Measurements from ENCODE around the gene HPSE2. TPM values are rescaled to one million over a fixed set of nuclear protein-coding genes. Genes with fewer than 3 reads are reported as not detected.

HPSE2 gene
- total and polyA plus RNA-seq, 2 of the 8 experiments (the other 6 are each of a cell fraction or from before 2014, with no cell fraction given) = 0.41 to 0.58 TPM

GRCh38 chr10:98449287-98449686, 786.4 kb downstream of the HPSE2 start (continued):
- TF ChIP-seq, protein P1, sequence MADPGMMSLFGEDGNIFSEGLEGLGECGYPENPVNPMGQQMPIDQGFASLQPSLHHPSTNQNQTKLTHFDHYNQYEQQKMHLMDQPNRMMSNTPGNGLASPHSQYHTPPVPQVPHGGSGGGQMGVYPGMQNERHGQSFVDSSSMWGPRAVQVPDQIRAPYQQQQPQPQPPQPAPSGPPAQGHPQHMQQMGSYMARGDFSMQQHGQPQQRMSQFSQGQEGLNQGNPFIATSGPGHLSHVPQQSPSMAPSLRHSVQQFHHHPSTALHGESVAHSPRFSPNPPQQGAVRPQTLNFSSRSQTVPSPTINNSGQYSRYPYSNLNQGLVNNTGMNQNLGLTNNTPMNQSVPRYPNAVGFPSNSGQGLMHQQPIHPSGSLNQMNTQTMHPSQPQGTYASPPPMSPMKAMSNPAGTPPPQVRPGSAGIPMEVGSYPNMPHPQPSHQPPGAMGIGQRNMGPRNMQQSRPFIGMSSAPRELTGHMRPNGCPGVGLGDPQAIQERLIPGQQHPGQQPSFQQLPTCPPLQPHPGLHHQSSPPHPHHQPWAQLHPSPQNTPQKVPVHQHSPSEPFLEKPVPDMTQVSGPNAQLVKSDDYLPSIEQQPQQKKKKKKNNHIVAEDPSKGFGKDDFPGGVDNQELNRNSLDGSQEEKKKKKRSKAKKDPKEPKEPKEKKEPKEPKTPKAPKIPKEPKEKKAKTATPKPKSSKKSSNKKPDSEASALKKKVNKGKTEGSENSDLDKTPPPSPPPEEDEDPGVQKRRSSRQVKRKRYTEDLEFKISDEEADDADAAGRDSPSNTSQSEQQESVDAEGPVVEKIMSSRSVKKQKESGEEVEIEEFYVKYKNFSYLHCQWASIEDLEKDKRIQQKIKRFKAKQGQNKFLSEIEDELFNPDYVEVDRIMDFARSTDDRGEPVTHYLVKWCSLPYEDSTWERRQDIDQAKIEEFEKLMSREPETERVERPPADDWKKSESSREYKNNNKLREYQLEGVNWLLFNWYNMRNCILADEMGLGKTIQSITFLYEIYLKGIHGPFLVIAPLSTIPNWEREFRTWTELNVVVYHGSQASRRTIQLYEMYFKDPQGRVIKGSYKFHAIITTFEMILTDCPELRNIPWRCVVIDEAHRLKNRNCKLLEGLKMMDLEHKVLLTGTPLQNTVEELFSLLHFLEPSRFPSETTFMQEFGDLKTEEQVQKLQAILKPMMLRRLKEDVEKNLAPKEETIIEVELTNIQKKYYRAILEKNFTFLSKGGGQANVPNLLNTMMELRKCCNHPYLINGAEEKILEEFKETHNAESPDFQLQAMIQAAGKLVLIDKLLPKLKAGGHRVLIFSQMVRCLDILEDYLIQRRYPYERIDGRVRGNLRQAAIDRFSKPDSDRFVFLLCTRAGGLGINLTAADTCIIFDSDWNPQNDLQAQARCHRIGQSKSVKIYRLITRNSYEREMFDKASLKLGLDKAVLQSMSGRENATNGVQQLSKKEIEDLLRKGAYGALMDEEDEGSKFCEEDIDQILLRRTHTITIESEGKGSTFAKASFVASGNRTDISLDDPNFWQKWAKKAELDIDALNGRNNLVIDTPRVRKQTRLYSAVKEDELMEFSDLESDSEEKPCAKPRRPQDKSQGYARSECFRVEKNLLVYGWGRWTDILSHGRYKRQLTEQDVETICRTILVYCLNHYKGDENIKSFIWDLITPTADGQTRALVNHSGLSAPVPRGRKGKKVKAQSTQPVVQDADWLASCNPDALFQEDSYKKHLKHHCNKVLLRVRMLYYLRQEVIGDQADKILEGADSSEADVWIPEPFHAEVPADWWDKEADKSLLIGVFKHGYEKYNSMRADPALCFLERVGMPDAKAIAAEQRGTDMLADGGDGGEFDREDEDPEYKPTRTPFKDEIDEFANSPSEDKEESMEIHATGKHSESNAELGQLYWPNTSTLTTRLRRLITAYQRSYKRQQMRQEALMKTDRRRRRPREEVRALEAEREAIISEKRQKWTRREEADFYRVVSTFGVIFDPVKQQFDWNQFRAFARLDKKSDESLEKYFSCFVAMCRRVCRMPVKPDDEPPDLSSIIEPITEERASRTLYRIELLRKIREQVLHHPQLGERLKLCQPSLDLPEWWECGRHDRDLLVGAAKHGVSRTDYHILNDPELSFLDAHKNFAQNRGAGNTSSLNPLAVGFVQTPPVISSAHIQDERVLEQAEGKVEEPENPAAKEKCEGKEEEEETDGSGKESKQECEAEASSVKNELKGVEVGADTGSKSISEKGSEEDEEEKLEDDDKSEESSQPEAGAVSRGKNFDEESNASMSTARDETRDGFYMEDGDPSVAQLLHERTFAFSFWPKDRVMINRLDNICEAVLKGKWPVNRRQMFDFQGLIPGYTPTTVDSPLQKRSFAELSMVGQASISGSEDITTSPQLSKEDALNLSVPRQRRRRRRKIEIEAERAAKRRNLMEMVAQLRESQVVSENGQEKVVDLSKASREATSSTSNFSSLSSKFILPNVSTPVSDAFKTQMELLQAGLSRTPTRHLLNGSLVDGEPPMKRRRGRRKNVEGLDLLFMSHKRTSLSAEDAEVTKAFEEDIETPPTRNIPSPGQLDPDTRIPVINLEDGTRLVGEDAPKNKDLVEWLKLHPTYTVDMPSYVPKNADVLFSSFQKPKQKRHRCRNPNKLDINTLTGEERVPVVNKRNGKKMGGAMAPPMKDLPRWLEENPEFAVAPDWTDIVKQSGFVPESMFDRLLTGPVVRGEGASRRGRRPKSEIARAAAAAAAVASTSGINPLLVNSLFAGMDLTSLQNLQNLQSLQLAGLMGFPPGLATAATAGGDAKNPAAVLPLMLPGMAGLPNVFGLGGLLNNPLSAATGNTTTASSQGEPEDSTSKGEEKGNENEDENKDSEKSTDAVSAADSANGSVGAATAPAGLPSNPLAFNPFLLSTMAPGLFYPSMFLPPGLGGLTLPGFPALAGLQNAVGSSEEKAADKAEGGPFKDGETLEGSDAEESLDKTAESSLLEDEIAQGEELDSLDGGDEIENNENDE (IDR thresholded peaks at IDR 0.05; ENCODE audit: insufficient replicate concordance, low read length) = no peak
- TF ChIP-seq SP2 (IDR thresholded peaks at IDR 0.05; ENCODE audit: low read length) = no peak
- no peak for TF ChIP-seq KDM5A (IDR thresholded peaks at IDR 0.05; ENCODE audit: low read length)
- no peak for TF ChIP-seq KDM1A (IDR thresholded peaks at IDR 0.05; ENCODE audit: borderline replicate concordance, low read length)
- TF ChIP-seq BCL11A (IDR thresholded peaks at IDR 0.05; ENCODE audit: low read depth in 2 of 2, low read length in 2 of 2) = no peak

All from H1 (cell line).